Ureter (tissue), 1 donor: ENCODE results near the gene GPHN. TPM values are rescaled to one million over a fixed set of nuclear protein-coding genes. Genes with fewer than 3 reads are reported as not detected.
"Not testable (repeated sequence)": the region's sequence is repeated elsewhere in the genome, so short reads cannot be mapped to it uniquely, and the experiment has no call there.

Experiments
- DNase-seq: peaks from one replicate; pipeline ENCODE4 v3.0.0-alpha.2; 2020; ENCODE audit warnings: low spot score
- total RNA-seq: library from RNA; stranded (reverse); gene quantifications from one replicate; pipeline ENCODE4 v1.2.4, GENCODE V29; 2023
- donor health status: DM: yes; HTN: yes; CAD: no.

Gene GPHN
- total RNA-seq, 1 donor from 2014 or later: 47.5 TPM

DNA sequence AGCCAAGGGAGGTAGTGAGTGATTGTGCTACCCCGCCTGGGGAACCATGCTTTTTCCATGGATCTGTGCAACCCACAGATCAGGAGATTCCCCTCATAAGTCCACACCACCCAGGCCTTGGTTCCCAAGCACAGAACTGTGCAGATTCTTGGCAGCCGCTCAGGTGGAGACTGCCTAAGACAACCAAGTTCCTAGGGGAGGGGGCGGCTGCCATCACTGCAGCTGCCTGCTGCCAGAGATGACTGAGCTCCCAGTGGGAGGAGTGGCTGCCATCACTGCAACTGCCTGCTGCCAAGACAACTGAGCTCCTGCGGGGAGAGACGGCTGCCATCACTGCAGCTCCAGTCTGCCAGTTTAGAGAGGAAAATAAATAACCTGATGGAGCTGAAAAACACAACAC is 542.9 kb downstream of the GPHN start:
- no peak for DNase-seq

DNA sequence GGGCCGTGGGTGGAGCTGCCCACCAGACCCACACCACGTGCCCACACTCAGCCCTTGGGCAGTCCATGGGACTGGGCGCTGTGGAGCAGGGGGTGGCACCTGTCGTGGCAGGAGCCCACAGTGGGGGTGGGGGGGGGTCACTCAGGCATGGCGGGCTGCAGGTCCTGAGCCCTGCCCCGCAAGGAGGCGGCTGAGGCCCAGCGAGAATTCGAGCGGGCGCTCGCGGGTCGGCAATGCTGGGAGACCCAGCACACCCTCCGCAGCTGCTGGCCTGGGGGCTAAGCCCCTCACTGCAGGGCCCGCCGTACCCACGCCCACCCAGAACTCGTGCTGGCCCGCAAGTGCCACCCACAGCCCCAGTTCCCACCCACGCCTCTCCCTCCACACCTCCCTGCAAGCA is 548.7 kb downstream of the GPHN start:
- DNase-seq: no peak

DNA sequence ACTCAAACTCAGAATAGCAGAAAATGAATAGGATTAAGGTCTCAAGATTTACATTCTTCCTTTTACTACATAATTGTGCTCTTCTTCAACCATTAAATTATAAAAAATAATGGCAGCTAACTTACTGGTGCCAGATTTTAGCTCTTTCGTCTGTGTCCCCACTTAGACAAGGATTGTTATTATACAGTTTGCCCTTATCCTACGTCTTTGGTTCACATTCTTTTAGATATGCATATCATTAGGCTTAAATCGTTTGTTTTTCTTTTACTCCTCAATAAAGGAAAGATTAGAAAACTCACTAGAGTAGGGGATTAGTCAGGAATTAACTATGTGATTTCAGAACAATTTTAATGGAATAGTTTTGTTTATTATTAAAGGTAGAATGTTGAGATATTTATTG is 551.6 kb downstream of the GPHN start:
- DNase-seq: no peak

DNA sequence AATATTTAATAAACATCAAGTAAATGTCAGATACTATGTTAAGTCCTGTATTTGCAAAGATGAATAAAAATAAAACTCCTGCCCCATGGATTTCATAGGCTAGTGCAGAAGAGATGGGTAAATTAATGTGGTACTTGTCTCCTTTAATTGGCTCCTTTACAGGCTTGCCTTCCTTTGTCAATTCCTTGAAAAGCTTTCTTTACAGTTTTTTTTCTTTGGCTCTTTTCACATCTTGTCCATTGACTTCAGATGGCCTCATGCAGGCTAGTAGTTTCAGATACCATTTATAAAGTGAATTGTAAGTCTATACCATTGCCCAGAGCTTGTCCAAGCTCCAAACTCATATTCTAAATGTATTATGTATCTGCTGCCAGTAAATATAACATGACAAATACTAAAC is 552.6 kb downstream of the GPHN start:
- no peak for DNase-seq

DNA sequence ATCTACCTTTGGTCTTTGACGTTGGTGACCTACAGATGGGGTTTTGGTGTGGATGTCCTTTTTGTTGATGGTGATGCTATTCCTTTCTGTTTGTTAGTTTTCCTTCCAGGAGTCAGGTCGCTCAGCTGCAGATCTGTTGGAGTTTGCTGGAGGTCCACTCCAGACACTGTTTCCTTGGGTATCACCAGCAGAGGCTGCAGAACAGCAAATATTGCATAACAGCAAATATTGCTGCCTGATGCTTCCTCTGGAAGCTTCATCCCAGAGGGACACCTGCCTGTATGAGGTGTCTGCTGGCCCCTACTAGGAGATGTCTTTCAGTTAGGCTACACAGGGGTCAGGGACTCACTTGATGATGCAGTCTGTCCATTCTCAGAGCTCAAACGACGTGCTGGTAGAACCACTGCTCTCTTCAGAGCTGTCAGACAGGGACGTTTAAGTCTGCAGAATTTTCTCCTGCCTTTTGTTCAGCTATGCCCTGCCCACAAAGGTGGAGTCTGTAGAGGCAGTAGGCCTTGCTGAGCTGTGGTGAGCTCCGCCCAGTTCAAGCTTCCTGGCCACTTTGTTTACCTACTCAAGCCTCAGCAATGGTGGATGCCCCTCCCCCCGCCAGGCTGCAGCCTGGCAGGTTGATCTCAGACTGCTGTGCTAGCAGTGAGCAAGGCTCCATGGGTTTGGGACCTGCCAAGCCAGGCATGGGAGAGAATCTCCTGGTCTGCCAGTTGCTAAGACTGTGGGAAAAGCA is 559.3 kb downstream of the GPHN start:
- DNase-seq: not testable (repeated sequence)

DNA sequence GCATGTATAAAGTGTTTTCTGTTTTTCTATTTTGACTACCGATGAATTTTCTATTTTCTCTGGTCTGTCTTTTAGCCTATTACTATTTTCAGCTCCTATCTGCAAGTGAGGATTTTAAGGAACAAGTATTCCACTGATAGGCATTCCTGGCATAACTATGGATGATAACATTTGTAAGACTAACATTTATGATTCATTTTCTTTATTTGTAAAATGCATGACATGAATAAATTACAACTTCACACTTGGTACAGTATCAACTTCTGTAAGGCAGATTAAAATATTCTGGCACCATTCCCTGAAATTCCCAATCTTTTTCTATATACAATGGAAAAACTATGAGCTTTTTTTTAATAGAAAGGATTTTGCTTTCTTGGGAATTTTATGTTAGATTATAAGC is 560.3 kb downstream of the GPHN start:
- DNase-seq: no peak

DNA sequence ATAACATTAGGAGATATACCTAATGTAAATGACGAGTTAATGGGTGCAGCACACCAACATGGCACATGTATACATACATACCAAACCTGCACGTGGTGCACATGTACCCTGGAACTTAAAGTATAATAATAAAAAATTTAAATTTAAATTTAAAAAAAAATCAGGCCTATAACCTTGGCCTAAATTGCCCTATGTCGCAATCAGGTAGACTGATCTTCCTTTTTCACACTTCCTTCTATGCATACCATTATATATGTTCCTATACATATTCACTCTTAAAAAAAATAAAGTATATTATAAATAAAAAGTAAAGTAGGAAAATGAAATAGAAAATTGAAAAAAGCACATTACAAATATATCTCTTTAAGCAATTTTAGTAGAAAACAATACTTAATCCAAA is 563.6 kb downstream of the GPHN start:
- DNase-seq: no peak

DNA sequence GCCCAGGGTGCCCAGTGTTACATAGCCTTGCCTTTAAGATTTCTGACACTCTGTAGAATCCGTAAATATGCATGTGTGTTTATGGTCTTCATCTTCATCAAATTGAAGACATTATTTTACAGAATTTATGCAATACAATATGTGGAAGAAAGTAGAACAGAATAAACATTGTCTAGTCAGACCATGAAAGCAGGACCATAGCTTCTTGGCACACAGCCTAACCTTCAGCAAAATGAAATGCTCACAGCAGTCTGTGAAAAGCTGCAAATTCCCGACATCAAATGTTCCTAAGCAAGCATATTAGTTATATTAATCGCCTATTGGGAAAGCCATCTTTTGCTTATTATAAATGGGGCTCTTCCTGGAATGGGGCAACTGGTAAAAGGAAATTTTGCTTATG is 570.0 kb downstream of the GPHN start:
- no peak for DNase-seq

DNA sequence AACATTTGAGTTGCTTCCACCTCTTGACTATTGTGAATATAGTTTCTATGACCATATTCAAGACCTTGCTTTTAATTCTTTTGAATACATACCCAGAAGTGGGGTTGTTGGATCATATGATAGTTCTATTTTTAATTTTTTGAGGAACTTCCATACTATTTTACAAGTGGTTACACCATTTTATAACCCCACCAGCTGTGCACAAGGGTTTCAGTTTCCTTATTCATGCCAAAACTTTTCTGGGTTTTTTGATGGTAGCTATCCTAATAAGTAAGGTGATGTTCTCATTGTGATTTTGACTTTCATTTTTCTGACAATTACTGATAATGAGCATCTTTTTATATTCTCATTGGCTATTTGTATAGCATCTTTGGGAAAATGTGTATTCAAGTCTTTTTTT is 571.9 kb downstream of the GPHN start:
- DNase-seq: no peak

DNA sequence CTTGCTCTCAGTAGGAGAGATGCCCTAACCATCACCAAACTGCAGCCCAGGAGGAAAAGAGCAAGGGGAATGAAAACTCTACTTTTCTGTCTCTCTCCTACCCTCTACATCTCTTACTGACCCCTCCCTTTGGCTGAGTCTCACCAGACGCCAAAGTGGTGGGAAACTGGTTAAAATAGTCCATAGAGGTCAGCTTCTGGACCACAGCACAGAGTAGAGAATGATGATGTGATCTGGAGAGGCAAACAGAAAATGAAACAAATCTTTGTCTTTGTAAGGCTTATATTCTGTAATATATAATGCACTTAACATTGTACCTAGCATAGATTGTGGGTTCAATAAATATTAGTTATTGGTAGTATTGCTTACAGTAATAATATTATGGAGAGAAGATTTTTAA is 600.3 kb downstream of the GPHN start:
- no peak for DNase-seq

DNA sequence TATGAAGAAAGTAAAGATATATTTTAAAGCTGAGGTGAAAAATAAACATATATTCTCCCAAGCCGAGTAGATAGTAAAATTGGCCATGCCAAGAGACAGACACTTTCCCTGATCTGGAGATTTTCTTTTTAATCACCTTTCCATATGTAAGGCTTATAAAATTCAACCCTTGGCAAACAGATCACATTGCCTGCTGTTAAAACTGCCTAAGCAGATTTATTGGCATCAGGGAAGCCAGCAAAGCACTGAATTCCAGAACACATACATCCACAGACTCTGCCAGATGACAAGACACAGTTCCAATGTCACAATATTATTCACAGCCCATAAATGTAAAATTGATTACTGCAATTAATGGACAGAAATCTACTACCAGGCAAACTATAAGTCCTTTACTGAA is 603.1 kb downstream of the GPHN start:
- DNase-seq: no peak

DNA sequence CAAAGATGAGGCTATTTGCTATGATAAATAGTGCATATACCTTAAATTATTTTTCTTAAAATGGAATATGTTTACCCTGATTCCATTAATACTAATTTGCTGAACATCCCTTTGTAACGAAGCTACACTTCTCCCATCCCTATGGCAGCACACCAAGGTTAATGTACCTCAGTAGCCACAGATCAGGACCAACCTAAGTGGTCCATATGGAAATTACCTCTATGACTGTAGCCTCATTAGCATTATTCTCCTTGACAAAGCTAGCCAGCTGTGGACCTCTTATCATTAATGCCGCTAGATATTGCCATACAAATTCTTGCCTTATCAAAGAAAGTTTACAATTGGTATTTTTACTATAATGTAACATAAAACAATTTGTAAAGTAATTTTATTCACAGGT is 604.4 kb downstream of the GPHN start:
- DNase-seq: no peak

DNA sequence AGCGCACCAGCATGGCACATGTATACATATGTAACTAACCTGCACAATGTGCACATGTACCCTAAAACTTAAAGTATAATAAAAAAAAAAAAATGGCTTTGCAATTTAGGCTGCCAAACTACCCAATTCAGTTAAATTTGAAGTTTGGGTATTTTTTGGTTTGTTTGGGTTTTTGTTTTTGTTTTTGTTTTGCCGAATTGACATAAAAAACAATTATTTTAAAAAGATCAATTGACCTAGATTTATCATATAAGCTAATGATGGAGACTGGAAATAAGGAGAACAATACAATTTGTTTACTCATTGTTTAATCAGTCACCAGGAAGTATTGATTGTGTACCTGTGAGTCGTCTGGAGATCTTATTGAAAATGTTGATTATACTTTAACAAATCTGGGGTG is 619.2 kb downstream of the GPHN start:
- no peak for DNase-seq

DNA sequence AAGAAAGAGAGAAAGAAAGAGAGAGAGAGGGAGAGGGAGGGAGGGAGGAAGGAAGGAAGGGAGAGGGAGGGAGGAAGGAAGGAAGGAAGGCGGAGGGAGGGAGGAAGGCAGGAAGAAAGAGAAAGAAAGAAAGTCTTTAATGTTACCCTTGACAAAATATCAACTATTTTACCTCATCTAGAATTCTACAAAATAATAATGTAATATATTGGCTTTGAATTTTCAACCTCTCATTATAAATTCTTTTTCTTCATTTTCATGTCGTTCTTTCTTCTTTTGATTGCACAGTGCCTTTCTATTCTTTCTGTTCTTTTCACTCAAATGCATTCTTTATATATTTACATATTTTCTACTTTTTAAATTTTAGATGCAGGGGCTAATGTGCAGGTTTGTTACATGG is 621.8 kb downstream of the GPHN start:
- no peak for DNase-seq

DNA sequence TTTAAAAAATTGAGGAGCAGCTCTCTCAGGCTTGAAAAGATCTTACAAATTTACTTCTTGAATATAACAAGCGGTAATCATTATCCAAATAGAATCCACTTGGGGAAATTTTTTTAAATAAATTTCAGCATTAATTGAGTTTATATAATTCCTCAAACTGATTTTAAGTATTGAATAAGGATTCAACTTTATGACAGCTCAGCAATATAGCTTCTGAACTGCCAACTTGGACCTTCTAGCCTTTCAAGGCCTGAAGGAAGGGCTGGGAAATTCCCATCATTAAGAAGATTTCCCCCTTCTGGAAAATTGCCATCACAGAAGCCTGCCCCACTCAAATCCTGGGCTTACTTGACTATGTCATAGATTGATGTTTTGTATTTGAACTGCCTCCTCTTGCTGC is 623.7 kb downstream of the GPHN start:
- DNase-seq: no peak

DNA sequence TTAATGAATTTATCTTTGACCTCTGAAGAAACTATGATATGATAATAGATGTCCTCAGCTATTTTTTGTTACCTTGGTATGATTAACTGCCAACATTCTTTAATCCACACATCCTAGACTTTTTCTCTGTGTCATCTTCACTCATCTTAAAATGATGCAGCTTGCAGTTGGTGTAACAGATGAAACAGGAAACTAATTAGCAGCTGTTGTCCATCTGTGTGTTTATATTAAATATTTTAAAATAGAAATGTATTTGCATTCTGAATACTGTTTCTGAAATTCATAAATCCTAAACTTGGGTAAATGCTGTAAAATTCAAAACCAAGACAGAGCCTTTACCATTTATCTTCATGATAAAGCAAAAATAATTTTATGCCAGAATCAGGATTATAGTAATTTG is 625.2 kb downstream of the GPHN start:
- DNase-seq: no peak

DNA sequence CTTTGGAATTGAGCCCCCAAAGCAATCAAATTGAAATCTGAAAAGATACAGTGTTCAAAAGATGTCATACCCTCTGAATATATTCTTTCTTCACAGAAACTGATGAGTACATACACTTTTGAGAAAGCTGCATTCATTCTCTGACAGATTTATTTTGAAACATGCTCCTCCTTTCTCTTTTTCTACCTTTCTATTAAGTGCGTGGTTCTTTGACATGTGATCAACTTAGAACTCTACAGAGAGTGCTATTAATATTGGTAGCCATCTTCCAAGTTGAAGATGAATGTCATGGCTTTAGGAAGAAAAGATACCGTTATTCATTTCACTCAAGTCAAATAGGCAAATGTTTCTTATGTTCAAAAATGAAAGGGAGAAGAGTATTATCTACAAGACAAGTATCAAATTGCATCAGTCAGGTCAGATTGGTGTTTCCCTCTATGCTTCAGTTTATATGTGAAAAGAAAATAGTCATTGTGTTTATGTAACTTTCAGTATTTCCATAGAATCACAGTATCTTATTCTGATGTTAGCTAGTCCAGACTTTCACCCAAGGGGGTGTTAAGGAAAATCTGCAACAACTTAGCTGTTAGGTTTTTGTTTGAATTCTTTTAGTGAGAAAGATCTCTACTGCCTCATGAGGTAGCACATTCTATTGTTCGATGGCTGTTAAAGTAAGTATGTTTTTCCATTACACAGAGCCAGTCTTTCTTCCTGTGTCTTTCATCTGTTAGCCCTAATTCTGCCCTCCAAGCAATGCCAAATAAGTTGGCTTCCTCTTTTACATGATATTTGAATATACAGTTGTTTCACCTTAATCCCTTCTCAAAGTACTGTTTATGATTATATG is 625.9 kb downstream of the GPHN start:
- no peak for DNase-seq

DNA sequence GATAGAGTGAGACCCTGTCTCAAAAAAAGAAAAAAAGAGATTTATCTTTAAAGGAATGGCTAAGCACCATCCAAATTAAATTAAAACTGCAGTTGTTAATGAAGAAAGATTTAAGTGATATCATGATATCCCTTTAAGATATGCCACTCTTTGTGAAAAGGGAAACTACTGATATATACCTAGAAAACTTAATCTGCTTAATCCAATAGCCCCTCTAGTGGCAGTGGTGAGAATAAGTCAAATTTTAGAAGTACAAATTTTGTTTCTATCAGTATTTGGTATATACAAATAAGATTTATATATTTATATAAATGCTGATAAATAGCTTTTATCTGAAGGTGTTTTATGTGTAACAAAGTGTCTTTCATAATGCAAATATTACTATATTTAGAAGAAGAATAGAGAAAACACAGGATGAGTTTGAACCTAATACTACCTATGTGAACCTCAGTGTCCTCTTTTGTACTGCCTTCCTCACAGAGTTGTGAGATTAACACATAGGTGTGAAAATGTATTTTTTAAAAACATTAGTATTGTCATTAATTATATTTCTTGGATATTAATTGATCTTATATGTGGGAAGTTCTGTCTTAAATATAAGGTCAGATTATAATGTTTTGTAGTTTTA is 629.9 kb downstream of the GPHN start:
- DNase-seq: no peak

DNA sequence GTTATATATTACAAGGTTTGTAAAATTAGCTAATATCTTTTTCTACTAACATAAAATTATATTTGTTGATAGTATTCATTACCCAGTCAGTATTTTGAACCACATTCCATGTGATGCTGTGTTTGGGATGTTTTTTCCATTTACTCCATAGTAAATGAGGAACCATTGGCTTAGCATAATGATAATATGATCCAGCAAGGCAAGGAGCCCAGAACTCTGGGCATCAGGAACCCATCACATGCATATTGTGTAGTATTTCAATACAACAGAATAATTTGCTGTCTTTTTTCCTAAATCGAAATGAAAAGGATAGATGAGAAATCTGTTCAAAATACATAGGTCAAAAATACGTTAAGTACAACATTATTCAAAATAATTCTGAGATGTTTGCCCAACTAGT is 632.6 kb downstream of the GPHN start:
- DNase-seq: no peak

DNA sequence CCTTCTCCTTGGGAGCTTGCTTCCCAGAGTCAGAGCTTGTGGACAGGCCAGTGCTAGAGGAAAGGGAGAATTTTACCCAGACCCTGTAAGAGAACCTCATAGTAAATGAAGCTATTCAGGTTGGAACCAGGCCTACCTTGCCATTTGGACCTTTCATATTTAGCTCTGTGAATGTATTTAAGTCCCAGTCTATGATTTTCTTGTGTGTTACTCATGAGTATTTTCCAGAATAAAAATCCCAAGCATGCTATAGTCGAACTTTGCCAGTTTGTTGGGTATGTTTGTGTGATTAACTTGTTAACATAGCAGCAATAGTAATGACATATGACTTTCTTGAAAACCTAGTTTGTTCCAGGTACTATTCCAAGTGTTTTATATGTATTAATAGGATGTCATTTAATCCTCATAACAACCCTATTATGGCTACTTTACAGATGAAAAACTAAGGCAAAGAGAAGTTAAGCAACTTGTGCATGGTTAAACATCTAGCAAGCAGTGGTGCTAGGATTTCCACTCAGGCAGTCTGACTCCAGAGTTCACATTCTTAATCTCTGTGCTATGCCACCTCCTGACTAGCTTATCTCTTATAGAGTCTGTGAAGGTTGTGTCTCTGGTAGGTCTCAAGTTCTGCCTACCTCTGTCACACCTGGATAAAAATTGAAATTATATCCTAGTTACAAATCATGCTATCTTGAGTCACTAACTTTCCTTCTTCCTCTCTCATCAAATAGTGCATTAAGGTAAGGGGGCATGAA is 633.4 kb downstream of the GPHN start:
- no peak for DNase-seq

DNA sequence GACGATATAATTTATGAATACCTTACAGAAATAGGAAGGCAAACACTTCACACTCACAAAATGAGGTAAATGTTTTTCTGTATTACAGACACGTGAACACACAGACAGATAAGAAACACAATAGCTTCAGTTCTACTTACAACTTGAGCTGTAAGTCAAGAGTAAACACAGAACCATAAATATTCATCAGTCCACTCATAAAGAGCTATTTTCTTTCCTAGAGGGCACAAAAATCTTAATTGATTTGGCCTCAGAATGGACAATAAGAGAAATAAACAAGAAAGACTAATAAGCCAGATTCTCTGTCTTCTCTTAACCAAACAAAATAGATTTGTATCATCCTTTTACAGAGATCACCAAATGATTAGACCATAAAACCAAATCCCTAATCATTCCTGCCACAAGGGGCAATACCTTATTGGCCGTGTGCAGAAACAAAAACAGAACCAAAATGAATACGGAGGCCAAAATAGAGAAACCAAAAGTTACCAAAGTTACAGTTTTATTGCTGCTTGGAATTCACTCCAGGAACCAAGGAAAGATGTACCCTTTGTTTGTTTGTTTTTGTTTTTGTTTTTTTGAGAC is 643.2 kb downstream of the GPHN start:
- DNase-seq: no peak

DNA sequence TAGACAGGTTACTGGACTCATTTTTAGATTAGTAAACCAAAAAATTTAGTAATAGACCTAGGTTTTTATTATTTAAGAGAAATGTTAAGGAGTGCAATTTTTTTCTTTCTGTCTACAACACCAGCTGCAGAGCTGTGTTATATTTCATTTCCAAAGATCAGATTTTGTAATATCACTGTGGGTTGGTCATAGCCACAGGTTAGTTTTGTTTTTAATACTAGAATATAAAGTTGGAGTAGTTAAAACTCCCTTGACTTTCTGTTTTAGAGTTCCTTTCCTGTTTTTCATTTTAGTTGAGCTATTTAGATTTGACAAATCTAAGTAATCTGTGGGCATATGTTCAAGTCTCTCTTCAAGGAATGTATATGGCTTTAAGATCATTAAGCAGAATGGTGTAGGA is 650.6 kb downstream of the GPHN start:
- no peak for DNase-seq
